HG03064 (cell line): ENCODE measurements around the gene LIN52.
"Not testable (repeated sequence)": the region's sequence is repeated elsewhere in the genome, so short reads cannot be mapped to it uniquely, and the experiment has no call there.

Source experiments
- ATAC-seq: cut with Tn5 transposase; IDR thresholded peaks from one replicate; pipeline ENCODE4 v1.9.1; 2021; ENCODE audit warnings: low read depth; ENCODE audit not compliant: unreplicated experiment

Gene LIN52

GRCh38 chr14:74105381-74105780 is 20.6 kb downstream of the LIN52 start:
- ATAC-seq, result no peak

GRCh38 chr14:74109369-74109768 is 24.6 kb downstream of the LIN52 start:
- ATAC-seq, result no peak

GRCh38 chr14:74111395-74112216 is 26.9 kb downstream of the LIN52 start:
- not testable (repeated sequence) for ATAC-seq

- ATAC-seq, result not testable (repeated sequence)
Measured at GRCh38 chr14:74125487-74125886, 40.7 kb downstream of the LIN52 start.

GRCh38 chr14:74126315-74127013 is 41.7 kb downstream of the LIN52 start:
- no peak for ATAC-seq

GRCh38 chr14:74127634-74128033 is 42.9 kb downstream of the LIN52 start:
- ATAC-seq, result no peak

GRCh38 chr14:74133833-74134481 is 49.2 kb downstream of the LIN52 start:
- no peak for ATAC-seq

GRCh38 chr14:74134484-74134883 is 49.7 kb downstream of the LIN52 start:
- no peak for ATAC-seq

GRCh38 chr14:74135426-74135825 is 50.7 kb downstream of the LIN52 start:
- ATAC-seq, result no peak

GRCh38 chr14:74140374-74140850 is 55.7 kb downstream of the LIN52 start:
- peak; percentile 59 for ATAC-seq

- ATAC-seq, result no peak
Measured at GRCh38 chr14:74141703-74142102, 56.9 kb downstream of the LIN52 start.

GRCh38 chr14:74142523-74142922 is 57.8 kb downstream of the LIN52 start:
- no peak for ATAC-seq

GRCh38 chr14:74144789-74145188 is 60.0 kb downstream of the LIN52 start:
- ATAC-seq, result no peak

- no peak for ATAC-seq
Measured at GRCh38 chr14:74147571-74147970, 62.8 kb downstream of the LIN52 start.

- ATAC-seq, result no peak
Measured at GRCh38 chr14:74148705-74149104, 63.9 kb downstream of the LIN52 start.

GRCh38 chr14:74155287-74155686 is 70.5 kb downstream of the LIN52 start:
- ATAC-seq, result no peak

- ATAC-seq, result no peak
Measured at GRCh38 chr14:74155749-74156148, 71.0 kb downstream of the LIN52 start.

- no peak for ATAC-seq
Measured at GRCh38 chr14:74160763-74161162, 76.0 kb downstream of the LIN52 start.

- ATAC-seq, result no peak
Measured at GRCh38 chr14:74161526-74162158, 76.9 kb downstream of the LIN52 start.

- ATAC-seq, result no peak
Measured at GRCh38 chr14:74169906-74170305, 85.2 kb downstream of the LIN52 start.

GRCh38 chr14:74176400-74176793 is 91.6 kb downstream of the LIN52 start:
- ATAC-seq, result no peak
